Stomach (tissue), 9 donors: ENCODE results near the gene HSD17B11. TPM values are rescaled to one million over a fixed set of nuclear protein-coding genes. Genes with fewer than 3 reads are reported as not detected.
"Not testable (repeated sequence)": the region's sequence is repeated elsewhere in the genome, so short reads cannot be mapped to it uniquely, and the experiment has no call there.

Experiments
- DNase-seq, 2 donors: peaks; one replicate each; pipeline versions ENCODE4 v3.0.0 to v3.0.0-alpha.2; 2013 to 2019
- H3K27ac ChIP-seq, 5 donors: fragments of 200-600 bp in 4 of 5; sonication (generic) in 4 of 5; one replicate each; pipeline ENCODE4 v1.5.1; 2013 to 2019; ENCODE audit warnings: mild to moderate bottlenecking in 1 of 5, moderate library complexity in 1 of 5
- H3K27me3 ChIP-seq, 3 donors: fragments of 200-600 bp; sonication (generic); one replicate each; pipeline ENCODE4 v1.5.1; 2017 to 2019; ENCODE audit warnings: mixed run types in 1 of 3
- H3K36me3 ChIP-seq, 4 donors: fragments of 200-600 bp; sonication (generic); 1 replicate in 3 of 4; 2 replicates in 1 of 4; pipeline ENCODE4 v1.5.1; 2016 to 2019
- H3K4me1 ChIP-seq, 4 donors: fragments of 200-600 bp; sonication (generic); one replicate each; pipeline ENCODE4 v1.5.1; 2016 to 2019
- H3K4me3 ChIP-seq, 4 donors: fragments of 200-600 bp; sonication (generic) in 3 of 4; one replicate each; pipeline ENCODE4 v1.5.1; 2016 to 2019; ENCODE audit warnings: mild to moderate bottlenecking in 1 of 4
- H3K9me3 ChIP-seq, 4 donors: fragments of 200-600 bp; sonication (generic); one replicate each; pipeline ENCODE4 v1.5.1; 2016 to 2019
- CTCF ChIP-seq, 7 experiments: fragments of 450-650 bp in 4 of 7; fragments of 200-600 bp in 3 of 7; sonication (generic) in 3 of 7; IDR thresholded peaks; one replicate each; pipeline ENCODE4 v1.5.1; 2016 to 2019; ENCODE audit warnings: antibody characterized with exemption in 7 of 7, control low read depth in 2 of 7, mild to moderate bottlenecking in 1 of 7
- EP300 ChIP-seq: sonication (generic); formaldehyde crosslinking; IDR thresholded peaks from one replicate; pipeline ENCODE4 v1.6.1; 2017; ENCODE audit warnings: antibody characterized with exemption
- POLR2A ChIP-seq, 4 donors: fragments of 450-650 bp; IDR thresholded peaks; one replicate each; pipeline ENCODE4 v1.6.1; 2016; ENCODE audit warnings: antibody characterized with exemption in 4 of 4, control low read depth in 2 of 4, mild to moderate bottlenecking in 1 of 4, moderate library complexity in 1 of 4
- POLR2AphosphoS5 ChIP-seq, 3 donors: sonication (generic); formaldehyde crosslinking; IDR thresholded peaks; one replicate each; pipeline ENCODE4 v1.6.1; 2016; ENCODE audit warnings: antibody characterized with exemption in 3 of 3
- WGBS, 5 donors: extraction: QIAGEN DNeasy Blood & Tissue Kit in 3 of 5; methylation state at CpG; one replicate each; pipeline versions ENCODE4 v1.1.5 to v1.1.7; 2013 to 2018; 5-methylcytosine and 5-hydroxymethylcytosine counted together
- intact Hi-C: fragments of 100-400 bp; cut with DNase I; formaldehyde crosslinking; loops from one replicate; pipeline ENCODE4 v1.15.1; 2023; ENCODE audit warnings: low total_unique reads
- polyA plus RNA-seq, 3 donors: library from polyadenylated mRNA; stranded (reverse); fragments of 200-250 nt; gene quantifications; one replicate each; pipeline ENCODE4 v1.2.3, GENCODE V29; 2013
- total RNA-seq, 5 donors: library from RNA; depleted of rRNA; stranded (reverse); fragments of >200 nt; gene quantifications; one replicate each; pipeline versions ENCODE4 v1.1.0 to v1.2.3, GENCODE V29; 2014 to 2016
- donor health status: healthy with polysubstance abuse.
- donor health status: Bipolar disorder and iron deficiency.
- donor health status: healthy.

Gene HSD17B11
- total and polyA plus RNA-seq, 8 donors = 14.4 to 116 (median 55.8) TPM

GRCh38 chr4:87391576-87392054, 627 bp upstream of the HSD17B11 start:
- H3K36me3 ChIP-seq = no peaks in the 10 kb centered on the region
- TF ChIP-seq POLR2AphosphoS5 (IDR thresholded peaks at IDR 0.05) (no peak), EP300 (no peak), CTCF (IDR thresholded peaks at IDR 0.05) (no peak), POLR2A (IDR thresholded peaks at IDR 0.05) (no peak)
- H3K4me3 ChIP-seq = peak overlapping the region; percentile 55 to 65 (median 64)
- peak overlapping the region; percentile 76 to 95 (median 90) for H3K27ac ChIP-seq
- intact Hi-C loops = no loop called here
- H3K27me3 ChIP-seq = no peaks in the 10 kb centered on the region
- H3K9me3 ChIP-seq = no peaks in the 10 kb centered on the region
- H3K4me1 ChIP-seq = peaks cover 10 to 45% (median 23%) of the 10 kb centered on the region in 4 donors
- DNase-seq = no peak
- 11 to 23% (median 15%) methylated on average over 16 of the region's 16 CpGs for WGBS, 5 donors

DNA sequence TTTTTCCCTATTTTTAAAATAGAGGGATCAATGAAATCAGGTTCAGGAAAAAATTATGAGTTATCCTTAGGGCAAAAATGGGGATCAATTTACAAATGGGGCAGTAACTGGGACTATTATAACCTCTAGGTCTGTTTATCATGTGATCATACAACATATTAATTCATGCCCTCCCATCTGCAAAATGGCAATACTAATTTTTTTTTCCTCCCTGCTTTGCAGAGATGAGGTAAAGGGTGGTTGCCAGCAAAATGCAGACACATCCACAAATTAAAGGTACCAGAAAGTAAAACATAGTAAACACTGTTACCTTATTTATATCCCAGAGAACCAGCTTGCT, 467 bp downstream of the HSD17B11 start:
- DNase-seq = no peak
- Histone ChIP-seq H3K27me3 (no peaks in the 10 kb centered on the region), H3K4me1 (peaks cover 10 to 52% (median 23%) of the 10 kb centered on the region in 4 donors), H3K36me3 (peaks cover 0 to 2% (median 0%) of the 10 kb centered on the region in 4 donors), H3K4me3 (peak overlapping the region; percentile 55 to 65 (median 64)), H3K27ac (peak overlapping the region in 4 of 5 donors; percentile 86 to 95 (median 90)), H3K9me3 (no peaks in the 10 kb centered on the region)
- TF ChIP-seq CTCF (IDR thresholded peaks at IDR 0.05) = no peak
- TF ChIP-seq POLR2AphosphoS5 (IDR thresholded peaks at IDR 0.05) = no peak
- intact Hi-C loops = no loop called here

GRCh38 chr4:87390055-87390454, 933 bp downstream of the HSD17B11 start:
- DNase-seq, H3K9me3 ChIP-seq, H3K36me3 ChIP-seq, H3K27me3 ChIP-seq, intact Hi-C loops: not testable (repeated sequence)
- peak overlapping the region; percentile 55 to 65 (median 64) for H3K4me3 ChIP-seq
- H3K27ac ChIP-seq = peak overlapping the region in 4 of 5 donors; percentile 86 to 95 (median 90)
- 62 to 73% (median 63%) methylated on average over 20 of the region's 20 CpGs for WGBS, 5 donors
- H3K4me1 ChIP-seq = peaks cover 10 to 52% (median 23%) of the 10 kb centered on the region in 4 donors

DNA sequence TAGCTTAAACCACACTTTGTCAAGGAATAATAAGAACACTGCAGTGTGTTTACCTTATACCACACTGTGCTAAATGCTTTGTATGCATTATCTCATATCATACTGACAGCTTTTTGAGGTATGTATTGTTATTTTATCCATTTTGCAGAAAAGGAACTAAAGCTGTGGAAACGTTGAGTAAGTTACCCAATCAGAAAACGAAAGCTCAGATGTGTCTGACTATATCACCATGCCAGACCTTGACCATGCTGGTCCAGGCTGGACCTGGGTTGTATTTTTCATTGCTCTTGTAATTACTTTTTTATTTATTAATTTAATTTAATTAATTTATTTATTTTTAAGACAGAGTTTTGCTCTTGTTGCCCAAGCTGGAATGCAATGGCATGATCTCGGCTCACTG, 2.1 kb downstream of the HSD17B11 start:
- peaks cover 0 to 5% (median 0%) of the 10 kb centered on the region in 4 donors for H3K9me3 ChIP-seq
- DNase-seq = no peak
- intact Hi-C loops = no loop called here
- peak overlapping the region in 3 of 4 donors; percentile 63 to 65 (median 64) for H3K4me3 ChIP-seq
- H3K36me3 ChIP-seq = peaks cover 0 to 15% (median 0%) of the 10 kb centered on the region in 4 donors
- H3K4me1 ChIP-seq = peaks cover 10 to 52% (median 23%) of the 10 kb centered on the region in 4 donors
- no peaks in the 10 kb centered on the region for H3K27me3 ChIP-seq
- 69 to 81% (median 73%) methylated on average over 3 of the region's 3 CpGs for WGBS, 5 donors
- no peak overlapping the region for H3K27ac ChIP-seq
- TF ChIP-seq POLR2A (IDR thresholded peaks at IDR 0.05) (no peak), POLR2AphosphoS5 (IDR thresholded peaks at IDR 0.05) (no peak), CTCF (IDR thresholded peaks at IDR 0.05) (no peak), EP300 (no peak)

- intact Hi-C loops = no loop called here
- Histone ChIP-seq H3K36me3 (peaks cover 0 to 15% (median 0%) of the 10 kb centered on the region in 4 donors), H3K27me3 (no peaks in the 10 kb centered on the region), H3K9me3 (peaks cover 0 to 5% (median 0%) of the 10 kb centered on the region in 4 donors), H3K27ac (no peak overlapping the region), H3K4me3 (peak overlapping the region in 1 of 4 donors; percentile 64), H3K4me1 (peaks cover 10 to 56% (median 29%) of the 10 kb centered on the region in 4 donors)
- WGBS, 5 donors = 78 to 88% (median 82%) methylated on average over 3 of the region's 3 CpGs
- no peak for TF ChIP-seq EP300
- no peak for TF ChIP-seq CTCF (IDR thresholded peaks at IDR 0.05)
- no peak for TF ChIP-seq POLR2AphosphoS5 (IDR thresholded peaks at IDR 0.05)
- no peak for TF ChIP-seq POLR2A (IDR thresholded peaks at IDR 0.05)
- DNase-seq = no peak
Measured at GRCh38 chr4:87387237-87387636, 3.8 kb downstream of the HSD17B11 start.

DNA sequence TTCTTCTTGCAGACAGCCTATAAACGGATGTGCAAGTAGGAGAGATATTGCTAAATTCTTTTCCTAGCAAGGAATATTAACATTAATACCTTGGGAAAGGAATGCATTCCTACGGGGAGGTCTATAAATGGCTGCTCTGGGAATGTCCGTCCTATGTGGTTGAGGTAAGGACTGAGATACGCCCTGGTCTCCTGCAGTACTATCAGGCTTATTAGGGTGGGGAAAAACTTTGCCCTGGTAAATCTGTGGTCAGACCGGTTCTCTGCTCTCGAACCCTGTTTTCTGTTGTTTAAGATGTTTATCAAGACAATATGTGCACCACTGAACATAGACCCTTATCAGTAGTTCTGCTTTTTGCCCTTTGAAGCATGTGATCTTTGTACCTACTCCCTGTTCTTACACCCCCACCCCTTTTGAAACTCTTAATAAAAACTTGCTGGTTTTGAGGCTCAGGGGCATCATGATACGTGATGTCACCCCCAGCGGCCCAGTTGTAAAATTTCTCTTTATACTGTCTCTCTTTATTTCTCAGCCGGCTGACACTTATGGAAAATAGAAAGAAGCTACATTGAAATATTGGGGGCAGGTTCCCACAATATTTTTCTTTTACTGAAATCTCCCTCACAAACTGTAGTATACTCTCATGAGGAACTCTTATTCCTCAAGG, 6.4 kb downstream of the HSD17B11 start:
- peaks cover 3 to 31% (median 19%) of the 10 kb centered on the region in 4 donors for H3K36me3 ChIP-seq
- H3K27me3 ChIP-seq, DNase-seq, H3K27ac ChIP-seq, H3K4me3 ChIP-seq, H3K9me3 ChIP-seq: not testable (repeated sequence)
- WGBS, 5 donors = 79 to 95% (median 87%) methylated on average over 9 of the region's 9 CpGs
- intact Hi-C loops = loop anchor here (5.0 kb wide), 1 partner anchor 83 kb away; no protein-coding TSS in a partner anchor
- peaks cover 3 to 40% (median 20%) of the 10 kb centered on the region in 4 donors for H3K4me1 ChIP-seq
